H1 (cell line): ENCODE data around the gene CRAT. TPM values are rescaled to one million over a fixed set of nuclear protein-coding genes. Genes with fewer than 3 reads are reported as not detected.

Experiments
- HDAC6 ChIP-seq: IDR thresholded peaks from one replicate; pipeline ENCODE4 v1.7.1; 2012; ENCODE audit warnings: low read depth, mild to moderate bottlenecking, inconsistent platforms, low read length, moderate library complexity
- SAP30 ChIP-seq: fragments of 300-600 bp; sonication (generic); IDR thresholded peaks from 2 replicates; pipeline ENCODE4 v1.7.1; 2012; ENCODE audit warnings: low read length, moderate library complexity, mild to moderate bottlenecking, inconsistent platforms; ENCODE audit not compliant: insufficient read depth, insufficient replicate concordance
- SIRT6 ChIP-seq: IDR thresholded peaks from one replicate; pipeline ENCODE4 v1.7.1; 2012; ENCODE audit warnings: low read length, inconsistent platforms
- TBP ChIP-seq: IDR thresholded peaks from 2 replicates; pipeline ENCODE4 v1.6.1; 2011; ENCODE audit warnings: low read depth, low read length, improper control_type of control experiment
- polyA plus RNA-seq, 7 experiments: library from polyadenylated mRNA; depleted of rRNA in 3 of 7; stranded (reverse) in 5 of 7; unstranded in 2 of 7; fragments of >200 nt in 5 of 7; fragments of 200-250 nt in 2 of 7; gene quantifications; 1 replicate in 5 of 7; 2 replicates in 1 of 7; 4 replicates in 1 of 7; pipeline versions ENCODE4 v1.2.1 to v1.2.3, GENCODE V29; 2011 to 2013; ENCODE audit warnings: missing spikeins in 2 of 7, mixed read lengths in 2 of 7
- total RNA-seq: library from RNA; stranded (reverse); fragmentation: NEBNext Ultra II Directional; extraction: Animal tissue kit (Norgen Biotek cat#: 25700); gene quantifications from 2 replicates; pipeline ENCODE4 v1.2.1, GENCODE V29; 2021

Gene CRAT
- total and polyA plus RNA-seq, 2 of the 8 experiments (the other 6 are each of a cell fraction or from before 2014, with no cell fraction given) = 8.2 to 17.3 TPM

GRCh38 chr9:129102095-129102525, 8.5 kb downstream of the CRAT start (continued):
- no peak for TF ChIP-seq TBP
- no peak for TF ChIP-seq SIRT6
- no peak for TF ChIP-seq SAP30
- no peak for TF ChIP-seq HDAC6
